ENCODE data around the gene POLR3H.

DNA sequence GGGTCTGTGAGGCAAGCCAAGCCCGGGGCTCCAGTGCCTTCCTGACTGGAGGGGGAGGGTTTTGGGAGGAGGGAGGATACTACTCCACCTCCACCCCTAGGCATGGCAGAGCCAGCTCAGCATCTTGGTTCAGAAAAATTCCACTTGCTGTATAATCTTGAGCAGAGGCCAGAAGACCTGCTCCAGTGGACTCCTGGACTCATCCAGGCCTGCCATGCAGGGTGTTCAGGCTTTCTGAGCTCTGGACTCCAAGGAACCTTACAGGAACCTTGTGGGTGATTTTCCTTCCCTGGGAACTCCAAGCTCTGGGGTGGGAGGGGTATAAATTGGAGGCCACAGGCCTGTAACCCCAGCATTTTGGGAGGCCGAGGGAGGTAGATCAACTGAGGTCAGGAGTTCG is 26.0 kb upstream of the POLR3H start:
- no peak for TF ChIP-seq CTCF (conservative IDR thresholded peaks at IDR 0.05; ENCODE audit: low read length)
- no peak for TF ChIP-seq EZH2phosphoT487 (IDR thresholded peaks at IDR 0.05; ENCODE audit: borderline replicate concordance)
